GM19043 (cell line): ENCODE measurements around the gene TMC6.

Experiments
- ATAC-seq: cut with Tn5 transposase; IDR thresholded peaks from one replicate; pipeline ENCODE4 v1.9.1; 2021; ENCODE audit warnings: low read depth; ENCODE audit not compliant: unreplicated experiment

Gene TMC6

DNA sequence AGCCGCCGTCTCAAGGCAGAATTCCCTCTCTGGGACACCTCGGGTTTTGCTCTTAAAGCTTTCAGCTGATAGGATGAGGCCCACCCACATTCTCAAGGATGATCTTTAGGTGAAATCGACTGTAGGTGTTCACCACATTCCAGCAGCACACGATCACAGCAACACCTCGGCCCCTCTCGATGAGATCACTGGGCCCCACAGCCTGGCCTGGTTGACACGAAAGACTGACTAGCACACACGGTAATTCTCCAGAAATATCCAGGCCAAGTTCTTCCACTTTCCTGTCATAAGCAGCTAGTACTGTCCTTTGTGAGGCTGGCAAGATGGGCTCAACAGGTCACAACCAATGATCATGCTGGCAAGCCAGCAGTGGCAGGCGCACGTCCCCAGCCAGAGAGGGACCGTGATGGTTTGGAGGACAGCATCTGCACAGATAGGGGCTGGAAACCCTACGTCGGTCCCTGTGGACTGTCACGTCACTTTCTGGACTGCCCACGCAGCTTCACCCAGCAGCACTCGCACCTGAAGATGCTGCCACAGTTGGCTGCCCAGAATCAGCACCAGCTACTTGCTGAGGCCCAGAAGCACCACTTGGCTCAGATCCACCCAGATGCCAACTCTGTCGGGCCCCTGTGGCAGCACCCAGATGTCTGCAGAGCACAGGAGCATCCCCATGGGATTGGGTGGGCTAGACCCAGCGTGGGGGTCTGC is 17.4 kb downstream of the TMC6 start:
- no peak for ATAC-seq

DNA sequence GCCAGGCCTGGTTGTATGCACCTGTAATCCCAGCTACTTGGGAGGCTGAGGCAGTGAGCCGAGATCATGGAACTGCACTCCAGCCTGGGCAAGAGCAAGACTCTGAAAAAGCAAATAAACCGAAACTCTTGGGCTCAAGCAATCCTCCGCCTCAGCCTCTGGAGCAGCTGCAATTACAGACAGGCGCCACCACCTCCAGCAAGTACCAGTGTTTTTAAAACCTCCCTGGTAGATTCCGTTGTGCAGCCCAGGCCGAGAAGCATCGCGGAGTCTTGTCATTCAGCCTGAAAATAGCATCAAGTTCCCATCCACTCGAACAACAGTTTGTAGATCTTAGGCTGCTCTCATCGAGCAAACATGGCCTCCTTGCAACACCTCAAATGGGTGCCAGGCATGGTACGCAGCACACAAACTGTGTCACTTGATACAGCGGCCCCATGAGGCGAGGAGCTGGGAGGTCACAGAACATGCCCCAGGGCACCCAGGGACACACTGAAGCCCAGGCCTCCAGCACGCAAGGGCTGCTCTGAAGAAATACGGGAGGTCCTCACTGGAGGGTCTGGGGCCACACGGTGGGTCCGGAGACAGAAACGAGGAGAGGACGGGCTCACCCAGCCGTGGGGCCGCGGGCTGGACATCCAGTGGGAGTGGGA is 18.1 kb downstream of the TMC6 start:
- ATAC-seq = no peak

DNA sequence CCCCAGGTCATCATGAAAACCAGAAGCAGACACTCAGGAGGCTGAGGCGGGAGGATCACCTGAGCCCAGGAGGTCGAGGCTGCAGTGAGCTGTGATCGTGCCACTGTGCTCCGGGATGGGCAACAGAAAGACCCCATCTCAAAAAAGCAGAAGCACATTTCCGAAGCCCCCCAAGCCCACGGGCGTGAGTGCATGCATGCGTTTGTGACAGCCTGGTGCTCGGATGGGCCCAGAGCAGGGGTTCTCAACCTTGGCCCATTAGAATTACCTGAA is 19.1 kb downstream of the TMC6 start:
- no peak for ATAC-seq

DNA sequence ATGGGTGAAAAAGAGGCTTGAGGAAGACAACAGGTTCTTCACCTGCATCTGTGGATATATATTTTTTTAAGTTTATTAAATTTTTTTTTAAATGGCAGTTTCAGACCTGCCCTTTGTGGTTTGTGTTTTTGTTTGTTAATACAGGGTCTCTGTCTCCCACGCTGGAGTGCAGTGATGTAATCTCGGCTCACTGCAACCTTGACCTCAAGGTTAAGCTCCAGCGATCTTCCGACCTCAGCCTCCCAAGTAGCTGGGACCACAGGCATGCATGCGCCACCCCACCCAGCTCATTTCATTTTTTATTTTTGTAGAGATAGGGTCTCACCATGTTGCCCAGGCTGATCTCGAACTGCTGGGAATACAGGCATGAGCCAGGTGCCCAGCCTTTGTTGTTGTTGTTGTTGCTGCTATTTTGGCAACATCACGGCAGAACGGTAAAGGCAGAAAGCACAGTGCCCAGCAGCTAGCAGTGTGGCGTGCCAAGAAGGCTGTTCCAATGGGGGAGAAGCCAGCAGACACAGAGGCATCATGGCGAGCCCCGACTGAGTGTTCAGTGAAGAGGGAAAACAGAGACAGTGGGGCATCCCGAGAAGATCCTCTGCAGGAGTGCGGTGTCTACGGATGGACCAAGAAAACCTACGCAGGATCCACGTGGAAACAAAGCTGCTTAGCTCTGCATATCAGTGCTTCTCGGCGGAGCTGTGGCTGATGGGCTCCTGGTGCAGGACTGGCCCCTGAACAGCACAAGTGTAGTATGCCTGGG is 19.6 kb downstream of the TMC6 start:
- no peak for ATAC-seq

DNA sequence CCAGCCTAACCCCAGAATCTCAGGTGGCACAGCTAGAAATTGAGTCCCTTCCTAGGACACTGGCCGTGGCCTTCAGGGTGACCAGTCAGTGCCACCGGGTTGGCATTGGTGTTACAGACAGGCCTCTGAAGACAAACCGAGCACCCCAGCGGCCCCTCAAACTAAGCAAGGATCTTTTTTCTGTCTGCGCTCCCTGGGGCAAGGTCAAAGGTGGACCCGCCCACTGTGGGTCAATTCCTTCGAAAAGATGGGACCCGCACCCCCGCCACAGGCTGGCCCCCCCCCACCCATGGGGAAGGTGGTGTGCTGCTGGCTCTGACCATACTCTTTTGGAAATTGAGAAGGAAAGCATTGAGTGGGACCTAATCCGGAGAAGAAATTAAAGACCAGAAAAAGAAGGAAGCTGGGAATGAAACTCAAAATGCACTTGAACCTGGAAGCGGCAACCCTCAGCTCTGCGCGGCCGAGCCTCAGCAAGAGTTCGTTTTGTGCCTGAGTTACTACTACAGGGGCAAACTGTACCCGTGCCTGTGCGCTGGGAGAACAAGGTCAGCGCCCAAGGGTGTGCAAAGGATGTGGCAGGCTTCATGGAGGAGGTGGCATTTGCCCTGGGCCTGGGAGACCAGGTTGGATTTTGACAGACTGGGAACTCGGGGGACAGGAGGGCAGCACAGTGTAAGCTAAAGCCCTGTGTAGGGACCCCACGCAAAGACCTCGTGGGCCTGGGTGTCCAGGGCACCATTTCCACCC is 20.4 kb downstream of the TMC6 start:
- ATAC-seq = no peak

DNA sequence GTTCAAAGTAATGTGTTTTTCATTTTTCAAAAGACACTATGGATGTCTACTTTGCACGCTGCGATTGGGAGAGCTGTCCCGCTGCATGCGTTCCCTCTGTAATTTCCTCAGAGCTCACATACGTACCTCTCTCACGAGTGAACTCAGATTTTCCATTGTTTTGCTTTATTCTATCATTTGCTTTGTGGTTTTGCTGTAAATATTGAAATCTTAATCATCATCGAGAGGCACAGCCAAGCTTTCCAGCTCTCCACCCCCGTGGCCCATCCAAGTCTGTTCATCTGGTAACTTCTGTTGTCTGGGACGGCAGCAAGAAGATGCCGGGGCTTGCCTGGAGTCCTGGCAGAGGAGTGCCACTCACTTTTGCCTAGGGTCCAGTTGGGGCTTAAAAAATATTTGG is 21.1 kb downstream of the TMC6 start:
- ATAC-seq = no peak

DNA sequence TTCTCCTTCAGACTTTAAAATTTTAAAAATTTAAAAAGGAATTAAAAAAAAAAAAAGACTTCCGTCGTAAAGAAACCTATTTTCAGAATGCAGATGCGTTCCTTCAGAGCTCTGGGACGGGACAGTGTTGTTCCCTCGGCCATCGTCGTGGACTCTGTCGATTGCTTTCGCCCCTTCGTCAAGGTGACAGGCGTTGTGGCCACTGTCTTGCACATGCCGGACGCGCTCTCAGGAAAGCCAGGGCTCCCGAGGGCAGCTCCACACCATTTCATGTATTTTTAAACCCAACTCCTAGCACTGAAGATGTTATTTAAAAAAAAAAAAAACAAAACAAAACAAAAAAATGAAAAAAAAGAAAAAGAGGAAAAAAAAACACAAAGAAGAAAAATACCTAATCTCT is 22.3 kb downstream of the TMC6 start:
- ATAC-seq = no peak

DNA sequence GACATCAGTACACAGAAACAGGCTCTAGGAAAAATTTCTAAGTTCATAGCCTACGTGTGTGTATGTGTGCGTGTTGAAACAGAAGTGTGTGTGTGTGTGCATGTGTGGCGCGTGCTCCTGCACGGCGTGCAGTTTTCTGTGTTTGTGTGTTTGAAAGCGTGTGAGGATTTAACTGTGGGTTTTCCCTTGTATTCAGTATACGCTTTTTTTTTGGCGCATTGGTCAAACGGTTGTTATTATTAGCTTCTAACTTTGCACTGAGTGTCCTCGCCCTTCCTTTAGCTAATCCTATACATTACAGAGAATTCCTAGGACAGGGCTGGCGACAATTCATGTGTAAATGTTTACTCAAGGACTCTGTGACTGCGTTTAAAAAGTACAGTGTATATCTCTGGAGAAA is 23.0 kb downstream of the TMC6 start:
- ATAC-seq = no peak

DNA sequence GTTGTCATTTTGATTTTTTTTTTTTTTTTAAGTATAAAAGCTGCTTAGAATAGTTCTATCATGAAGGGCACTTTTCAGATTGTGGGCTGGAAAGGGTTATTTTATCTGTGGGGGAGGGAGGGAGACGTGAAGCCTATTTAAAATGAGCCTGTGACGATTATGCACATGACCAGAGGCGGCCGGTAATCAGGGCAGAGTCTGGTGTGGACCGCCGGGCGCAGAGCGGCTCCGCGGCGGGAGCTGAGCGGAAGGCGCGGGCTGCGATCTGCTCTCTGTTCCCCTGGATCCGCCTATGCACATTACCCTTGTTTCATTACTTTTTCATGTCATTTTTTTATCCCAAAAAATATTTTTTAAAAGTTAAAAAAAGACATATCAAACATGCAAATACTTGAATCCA is 23.5 kb downstream of the TMC6 start:
- ATAC-seq = no peak

DNA sequence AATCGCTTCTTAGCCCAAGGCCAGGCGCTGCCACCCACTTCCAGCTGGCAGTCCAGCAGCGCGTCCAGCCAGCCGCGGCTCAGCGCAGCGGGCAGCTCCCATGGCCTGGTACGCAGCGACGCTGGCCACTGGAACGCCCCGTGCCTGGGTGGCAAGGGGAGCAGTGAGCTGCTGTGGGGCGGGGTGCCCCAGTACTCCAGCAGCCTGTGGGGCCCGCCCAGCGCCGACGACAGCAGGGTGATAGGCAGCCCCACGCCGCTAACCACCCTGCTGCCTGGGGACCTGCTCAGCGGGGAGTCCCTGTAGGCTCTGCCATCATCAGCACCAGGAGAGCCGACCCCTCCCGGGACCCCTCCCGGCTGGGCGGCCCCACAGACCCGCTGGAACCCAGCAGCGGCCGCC is 24.0 kb downstream of the TMC6 start:
- ATAC-seq = no peak

DNA sequence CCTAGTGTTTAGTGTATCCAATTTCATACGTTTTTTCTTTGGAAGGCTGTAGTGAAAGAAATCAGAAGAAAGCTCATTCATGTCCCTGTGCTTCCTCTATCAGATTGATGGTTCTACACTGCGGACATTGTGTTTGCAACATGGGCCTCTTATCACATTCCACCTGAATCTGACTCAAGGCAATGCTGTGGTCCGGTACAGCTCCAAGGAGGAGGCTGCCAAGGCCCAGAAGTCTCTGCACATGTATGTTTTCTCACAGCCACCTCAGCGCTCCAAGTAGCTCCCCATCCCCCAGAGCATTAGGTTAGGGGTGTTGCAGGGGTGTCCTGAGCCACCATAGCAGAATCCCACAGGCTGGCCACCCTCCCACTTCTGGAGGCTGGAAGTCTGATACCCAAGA is 25.2 kb downstream of the TMC6 start:
- ATAC-seq = no peak

DNA sequence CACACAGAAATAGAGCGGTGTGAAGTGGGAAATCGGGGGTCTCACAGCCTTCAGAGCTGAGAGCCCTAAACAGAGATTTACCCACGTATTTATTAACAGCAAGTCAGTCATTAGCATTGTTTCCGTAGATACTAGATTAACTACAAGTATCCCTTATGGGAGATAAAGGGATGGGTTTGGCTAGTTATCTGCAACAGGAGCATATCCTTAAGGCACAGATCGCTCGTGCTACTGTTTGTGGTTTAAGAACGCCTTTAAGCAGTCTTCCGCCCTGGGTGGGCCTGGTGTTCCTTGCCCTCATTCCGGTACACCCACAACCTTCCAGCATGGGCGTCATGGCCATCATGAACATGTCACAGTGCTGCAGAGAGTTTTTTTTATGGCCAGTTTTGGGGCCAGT is 27.0 kb downstream of the TMC6 start:
- no peak for ATAC-seq

DNA sequence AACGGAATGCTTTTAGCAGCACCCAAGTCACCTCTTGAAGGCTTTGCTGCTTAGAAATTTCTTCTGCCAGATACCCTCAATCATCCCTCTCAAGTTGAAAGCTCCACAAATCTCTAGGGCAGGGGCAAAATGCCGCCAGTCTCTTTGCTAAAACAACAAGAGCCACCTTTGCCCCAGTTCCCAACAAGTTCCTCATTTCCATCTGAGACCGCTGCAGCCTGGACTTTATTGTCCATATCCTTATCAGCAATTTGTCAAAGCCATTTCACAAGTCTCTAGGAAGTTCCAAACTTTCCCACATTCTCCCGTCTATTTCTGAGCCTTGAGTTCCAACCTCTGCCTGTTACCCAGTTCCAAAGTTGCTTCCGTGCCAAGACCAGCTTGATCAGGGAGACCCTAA is 27.4 kb downstream of the TMC6 start:
- ATAC-seq = no peak

DNA sequence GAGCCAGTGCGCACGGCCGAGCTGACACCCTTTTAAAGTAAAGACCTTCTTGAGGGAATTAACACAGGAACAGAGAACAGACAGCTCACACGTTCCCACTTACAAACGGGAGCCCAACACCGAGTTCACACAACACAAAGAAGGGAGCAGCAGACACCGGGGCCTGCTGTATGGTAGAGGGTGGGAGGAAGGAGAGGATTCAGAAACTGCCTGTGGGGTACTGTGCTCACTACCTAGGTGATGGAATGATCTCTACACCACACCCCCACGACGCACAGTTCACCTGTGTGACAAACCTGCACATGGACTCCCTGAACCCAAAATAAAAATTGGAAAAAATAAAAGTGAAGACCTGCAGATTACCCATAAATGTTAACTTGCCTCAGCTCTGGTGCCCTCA is 32.5 kb downstream of the TMC6 start:
- no peak for ATAC-seq

DNA sequence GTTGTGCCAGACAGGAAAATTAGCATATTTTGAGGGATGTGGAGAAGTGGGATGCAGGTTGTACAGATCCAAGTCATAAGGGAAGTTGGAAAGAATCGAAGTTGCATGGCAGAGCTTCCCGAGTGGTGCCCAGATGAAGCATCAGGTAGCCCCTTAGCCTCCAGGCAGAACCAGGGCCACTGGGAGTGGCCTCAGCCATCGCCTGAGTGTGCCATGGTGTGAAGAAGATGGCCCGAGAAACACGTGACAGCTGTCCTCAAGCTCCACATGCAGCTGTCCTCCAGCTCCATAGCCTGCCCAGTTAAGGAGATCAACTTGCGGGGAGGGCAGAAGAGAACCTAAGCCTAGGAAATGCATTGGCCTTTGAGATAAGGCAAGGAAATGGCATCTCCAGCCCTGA is 33.5 kb downstream of the TMC6 start:
- ATAC-seq = no peak

DNA sequence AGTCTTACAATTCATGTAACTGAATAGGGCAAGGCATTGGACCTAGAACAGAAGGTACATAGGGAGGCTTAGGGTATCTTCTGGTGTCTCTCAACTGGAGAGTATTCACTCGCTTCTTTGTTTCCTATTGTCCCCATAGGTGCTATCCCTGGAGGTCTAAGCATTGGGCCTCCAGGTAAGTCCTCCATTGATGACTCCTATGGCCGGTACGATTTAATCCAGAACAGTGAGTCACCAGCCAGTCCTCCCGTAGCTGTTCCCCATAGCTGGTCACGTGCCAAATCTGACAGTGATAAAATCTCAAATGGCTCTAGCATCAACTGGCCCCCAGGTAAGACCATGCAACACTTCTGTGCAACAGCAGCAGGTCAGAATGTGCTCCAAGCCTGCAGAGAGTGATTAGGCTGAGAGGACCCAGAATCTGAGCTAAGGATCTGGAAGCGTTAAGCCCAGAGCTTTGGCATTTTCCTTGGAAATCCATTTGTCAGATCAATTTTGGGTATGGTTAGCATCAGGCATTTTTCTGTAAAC is 35.7 kb downstream of the TMC6 start:
- no peak for ATAC-seq

DNA sequence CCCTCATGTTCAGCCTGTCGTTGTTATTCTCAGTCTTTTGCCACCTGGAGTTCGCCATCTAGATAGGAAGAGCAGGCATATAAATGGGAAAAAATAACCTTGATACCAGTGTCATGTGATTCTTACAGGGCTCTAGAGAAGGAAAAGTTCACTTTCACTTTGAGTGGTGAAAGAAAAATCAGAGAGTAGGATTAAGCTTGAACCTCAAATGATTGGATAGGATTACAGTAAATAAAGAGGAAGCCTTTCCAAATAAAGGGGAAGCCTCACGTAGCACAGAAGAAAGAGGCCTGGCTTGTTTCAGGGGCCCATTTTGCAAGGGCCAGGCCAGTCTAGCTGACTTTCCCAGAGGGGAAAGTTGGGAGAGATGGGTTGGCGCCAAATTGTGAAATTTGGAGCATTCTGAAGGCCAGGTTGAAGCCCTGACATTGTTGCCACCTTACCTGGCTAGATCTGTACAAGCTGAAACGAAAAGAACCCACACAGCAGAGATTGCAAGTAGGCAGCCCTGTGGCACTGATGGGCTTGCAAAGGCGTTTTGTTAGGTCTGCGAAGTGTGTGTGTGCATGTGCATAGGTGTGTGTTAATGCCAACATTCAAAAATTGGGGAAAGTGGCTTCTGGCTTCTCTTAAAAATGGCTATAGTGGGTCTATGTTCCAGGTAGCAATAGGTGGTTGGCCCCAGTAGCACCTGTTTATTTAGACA is 38.8 kb downstream of the TMC6 start:
- ATAC-seq = no peak

DNA sequence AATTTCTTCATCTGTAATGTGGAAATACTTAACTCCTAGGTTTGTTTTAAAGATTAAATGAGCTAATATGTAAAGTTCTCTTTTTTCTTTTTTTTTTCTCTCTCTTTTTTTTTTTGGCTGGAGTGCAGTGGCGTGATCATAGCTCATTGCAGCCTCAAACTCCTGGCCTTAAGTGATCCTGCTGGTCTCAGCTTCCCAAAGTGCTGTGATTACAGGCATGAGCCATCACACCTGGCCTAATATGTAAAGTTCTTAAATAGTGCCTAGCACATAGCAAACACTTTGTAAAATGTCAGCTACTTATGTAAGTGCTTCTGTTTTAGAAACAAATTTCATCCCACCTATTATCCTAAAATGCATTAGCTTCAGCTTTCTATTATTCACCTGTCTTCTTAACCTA is 40.0 kb downstream of the TMC6 start:
- no peak for ATAC-seq

DNA sequence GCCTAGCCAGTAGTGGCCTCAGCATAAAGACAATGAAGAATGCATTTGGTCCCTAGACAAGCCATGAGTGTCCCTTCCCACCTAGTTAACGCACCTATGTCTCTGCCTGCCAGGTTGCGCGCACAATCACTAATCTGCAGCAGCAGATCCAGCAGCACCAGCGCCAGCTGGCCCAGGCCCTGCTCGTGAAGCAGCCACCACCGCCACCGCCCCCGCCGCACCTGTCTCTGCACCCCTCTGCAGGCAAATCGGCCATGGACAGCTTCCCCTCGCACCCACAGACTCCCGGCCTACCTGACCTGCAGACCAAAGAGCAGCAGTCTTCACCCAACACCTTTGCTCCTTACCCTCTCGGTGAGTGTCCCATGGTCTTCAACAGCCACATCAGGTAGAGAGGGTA is 41.8 kb downstream of the TMC6 start:
- ATAC-seq = no peak

DNA sequence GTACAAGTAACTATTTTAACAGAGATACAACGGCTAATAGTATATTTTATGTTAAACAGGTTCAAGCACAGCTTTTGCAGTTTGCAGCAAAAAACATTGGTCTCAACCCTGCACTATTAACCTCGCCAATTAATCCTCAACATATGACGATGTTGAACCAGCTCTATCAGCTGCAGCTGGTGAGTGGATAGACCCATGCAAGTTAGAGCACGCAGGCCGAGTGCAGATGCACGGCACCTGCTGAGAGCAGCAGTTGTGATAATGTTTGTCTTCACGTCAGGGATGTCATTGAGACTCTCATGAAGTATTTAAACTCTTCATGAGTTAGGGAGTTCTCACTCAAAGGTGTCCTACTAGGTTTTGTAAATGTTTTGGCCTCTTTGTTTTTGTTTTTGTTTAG is 45.6 kb downstream of the TMC6 start:
- no peak for ATAC-seq
